CD4-positive, alpha-beta T cell treated with Interleukin-6 for 4 hours (primary cell): ENCODE measurements around the gene UVSSA.
"Not testable (repeated sequence)": the region's sequence is repeated elsewhere in the genome, so short reads cannot be mapped to it uniquely, and the experiment has no call there.

Source experiments
- DNase-seq: peaks from one replicate; pipeline ENCODE4 v3.0.0-alpha.2; 2020; ENCODE audit warnings: mixed read lengths

UVSSA gene

DNA sequence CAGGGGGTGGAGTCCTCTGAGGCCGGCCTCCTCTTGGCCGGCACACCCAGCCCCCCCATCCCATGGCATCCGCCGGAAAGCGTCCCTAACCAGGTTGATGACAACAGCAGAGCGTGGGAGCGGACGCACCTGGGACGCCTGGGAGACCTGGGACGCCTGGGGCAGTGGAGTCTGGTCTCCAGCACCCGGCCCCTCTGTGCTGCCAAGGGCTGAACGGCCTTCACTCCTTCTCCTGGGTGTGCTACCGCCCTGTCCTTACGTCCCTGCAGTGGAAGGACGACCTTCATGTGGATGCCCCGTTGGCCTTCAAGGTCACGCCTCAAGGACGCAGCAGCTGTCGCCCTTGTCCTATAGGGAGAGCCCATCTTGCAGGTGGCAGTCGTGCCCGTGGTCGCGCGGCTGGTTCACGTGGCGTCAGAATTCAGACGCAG is 32.4 kb downstream of the UVSSA start:
- DNase-seq: no peak

- no peak for DNase-seq
These were observed 32.9 kb downstream of the UVSSA start for GRCh38 chr4:1379801-1380331.

GRCh38 chr4:1380368-1381151 is 33.6 kb downstream of the UVSSA start:
- no peak for DNase-seq

DNA sequence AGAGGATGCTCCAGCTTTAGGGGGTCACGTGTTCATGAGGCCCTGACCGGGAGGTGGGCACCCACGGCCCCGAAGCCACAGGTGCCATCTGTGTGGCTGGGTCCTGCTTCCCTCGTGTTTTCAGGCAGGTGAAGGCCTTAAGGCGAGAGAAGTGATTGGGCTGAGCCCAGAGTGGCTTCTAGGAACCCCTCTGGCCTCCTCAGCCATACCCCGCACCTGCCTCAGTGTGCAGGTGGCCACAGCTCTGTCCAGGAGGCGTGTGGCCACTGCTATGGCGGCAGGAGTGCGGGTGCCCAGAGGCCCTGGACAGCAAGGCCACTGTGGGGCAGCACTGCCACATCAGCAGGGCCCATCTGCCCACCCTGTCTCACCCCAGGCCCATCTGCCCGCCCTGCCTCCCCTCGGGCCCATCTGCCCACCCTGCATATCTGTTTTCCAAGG is 34.2 kb downstream of the UVSSA start:
- DNase-seq: no peak

- DNase-seq: no peak
These were observed 35.0 kb downstream of the UVSSA start for GRCh38 chr4:1381944-1382541.

GRCh38 chr4:1382776-1383727 is 36.0 kb downstream of the UVSSA start:
- DNase-seq: no peak

- DNase-seq: no peak
These were observed 37.0 kb downstream of the UVSSA start for GRCh38 chr4:1383728-1384591.

- DNase-seq: no peak
These were observed 37.8 kb downstream of the UVSSA start for GRCh38 chr4:1384675-1385372.

- DNase-seq: no peak
These were observed 38.6 kb downstream of the UVSSA start for GRCh38 chr4:1385373-1386340.

GRCh38 chr4:1393363-1393762 is 46.4 kb downstream of the UVSSA start:
- not testable (repeated sequence) for DNase-seq

- DNase-seq: no peak
These were observed 46.9 kb downstream of the UVSSA start for GRCh38 chr4:1393866-1394265.

- DNase-seq: not testable (repeated sequence)
These were observed 47.8 kb downstream of the UVSSA start for GRCh38 chr4:1394554-1395388.

- DNase-seq: not testable (repeated sequence)
These were observed 48.4 kb downstream of the UVSSA start for GRCh38 chr4:1395389-1395820.

DNA sequence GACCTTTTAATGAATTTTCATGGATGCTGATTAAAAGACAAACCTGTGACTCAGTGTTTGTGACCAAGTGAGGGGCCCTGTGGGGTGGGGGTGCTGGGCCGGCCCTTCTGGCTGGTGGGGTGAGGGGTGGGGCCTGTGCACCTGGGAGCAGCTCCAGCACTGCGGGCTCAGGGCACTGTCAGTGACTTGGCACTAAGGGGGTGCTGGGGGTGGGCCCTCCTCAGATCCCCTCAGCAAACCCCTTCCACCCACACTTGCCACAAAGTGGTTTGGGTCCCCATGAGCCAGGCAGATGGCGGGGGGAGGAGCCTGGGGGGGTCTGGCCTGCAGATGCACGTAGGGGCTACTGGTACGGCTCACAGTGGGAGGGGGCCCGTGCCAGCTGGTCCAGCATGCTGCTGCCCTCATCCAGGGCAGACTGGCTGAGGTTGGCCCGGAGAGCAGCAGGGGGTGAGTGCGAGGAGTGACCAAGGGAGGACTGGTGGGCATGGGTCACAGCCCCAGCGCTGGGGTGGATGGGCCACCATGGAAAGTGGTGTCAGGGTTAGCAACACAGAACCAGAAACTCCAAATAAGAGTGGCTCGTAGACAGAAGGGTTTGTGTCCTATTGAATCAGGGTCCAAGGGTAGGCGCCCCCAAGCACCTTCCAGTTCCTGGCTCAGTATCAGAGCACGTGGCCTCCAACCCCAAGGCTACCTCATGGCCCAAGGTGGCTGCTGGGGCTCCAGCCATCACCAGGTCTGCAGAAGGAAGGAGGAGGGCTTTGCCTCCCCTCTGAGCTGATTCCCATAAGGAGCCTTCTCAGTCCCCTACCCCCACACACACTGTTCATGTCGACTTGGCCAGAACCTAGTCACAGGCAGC is 49.2 kb downstream of the UVSSA start:
- DNase-seq: no peak

DNA sequence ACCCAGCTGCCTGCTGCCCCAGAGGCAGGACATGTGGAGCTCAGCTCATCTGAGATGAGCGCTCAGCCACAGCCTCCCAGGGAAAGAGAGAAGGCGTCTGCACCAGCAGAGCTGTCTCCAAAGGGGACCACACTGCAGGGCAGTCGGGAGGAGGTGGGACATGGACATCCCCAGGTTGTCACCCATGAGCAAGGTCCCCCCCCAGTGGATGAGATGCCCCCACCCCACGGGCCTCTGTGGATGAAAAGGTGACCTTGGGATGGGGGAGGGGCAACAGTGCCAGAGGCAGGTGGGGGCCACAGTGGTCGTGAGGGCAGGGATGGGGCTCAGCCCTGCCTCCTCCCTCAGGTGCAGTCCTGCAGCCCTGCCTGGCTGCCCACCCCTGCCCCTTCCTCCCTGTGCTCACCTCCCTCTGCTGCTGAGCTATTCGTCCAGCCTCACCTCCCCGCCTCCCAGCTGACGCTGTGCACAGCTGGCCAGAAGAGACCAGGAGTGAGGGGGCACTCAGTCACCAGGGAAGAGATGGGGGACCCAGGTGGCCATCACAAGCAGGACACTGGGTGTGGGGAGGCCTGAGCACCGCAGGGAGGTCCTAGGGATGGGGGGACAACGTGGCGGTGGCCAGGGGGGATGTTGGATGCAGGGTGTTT is 49.9 kb downstream of the UVSSA start:
- no peak for DNase-seq

GRCh38 chr4:1398681-1399507 is 51.9 kb downstream of the UVSSA start:
- DNase-seq: no peak
